RPMI7951 (cell line): ENCODE measurements around the gene CHTF18. TPM values are rescaled to one million over a fixed set of nuclear protein-coding genes. Genes with fewer than 3 reads are reported as not detected.

Experiments used
- DNase-seq: peaks from one replicate; pipeline ENCODE4 v3.0.0-alpha.2; 2012; ENCODE audit warnings: low read depth
- total RNA-seq: library from RNA; depleted of rRNA; stranded (reverse); fragments of >200 nt; shearing (Covaris generic); gene quantifications from 2 replicates; pipeline ENCODE4 v1.2.3, GENCODE V29; 2014

CHTF18 gene
- total RNA-seq, 1 experiment from 2014 or later = 11.7 TPM

GRCh38 chr16:794091-794822 is 5.8 kb downstream of the CHTF18 start:
- DNase-seq = no peak

GRCh38 chr16:794853-795466 is 6.5 kb downstream of the CHTF18 start:
- no peak for DNase-seq

- no peak for DNase-seq
Measured at GRCh38 chr16:795580-796229, 7.3 kb downstream of the CHTF18 start.

GRCh38 chr16:796296-797119 is 8.1 kb downstream of the CHTF18 start:
- no peak for DNase-seq

GRCh38 chr16:797120-797420 is 8.7 kb downstream of the CHTF18 start:
- no peak for DNase-seq

GRCh38 chr16:797686-798085 is 9.3 kb downstream of the CHTF18 start:
- DNase-seq = no peak

GRCh38 chr16:798666-799065 is 10.2 kb downstream of the CHTF18 start:
- DNase-seq = no peak

- no peak for DNase-seq
Measured at GRCh38 chr16:799111-799947, 10.9 kb downstream of the CHTF18 start.

GRCh38 chr16:799948-800833 is 11.8 kb downstream of the CHTF18 start, which contains the start of gene GNG13:
GNG13 (minus strand) TSS chr16:800734; CDS start chr16:799077, 1,657 bp downstream.
- no peak for DNase-seq

GRCh38 chr16:800834-801511 is 12.6 kb downstream of the CHTF18 start:
- no peak for DNase-seq

- no peak for DNase-seq
Measured at GRCh38 chr16:801584-802363, 13.4 kb downstream of the CHTF18 start.

GRCh38 chr16:802461-802860 is 14.0 kb downstream of the CHTF18 start:
- no peak for DNase-seq

GRCh38 chr16:802914-803753 is 14.7 kb downstream of the CHTF18 start:
- DNase-seq = no peak

GRCh38 chr16:803754-804080 is 15.3 kb downstream of the CHTF18 start:
- no peak for DNase-seq

GRCh38 chr16:804193-805048 is 16.0 kb downstream of the CHTF18 start:
- DNase-seq = no peak

GRCh38 chr16:805474-805873 is 17.1 kb downstream of the CHTF18 start:
- no peak for DNase-seq
